Hepatocyte (in vitro differentiated cells): Measurements from ENCODE around the gene ZDHHC1. TPM values are rescaled to one million over a fixed set of nuclear protein-coding genes. Genes with fewer than 3 reads are reported as not detected.

Experiments
- DNase-seq: peaks from one replicate; pipeline ENCODE4 v3.0.0-alpha.2; 2016; ENCODE audit warnings: low spot score
- H2AFZ ChIP-seq: fragments of 200-600 bp; sonication (generic); 2 replicates; pipeline ENCODE4 v1.6.0; 2016; ENCODE audit warnings: antibody characterized with exemption, mild to moderate bottlenecking
- H3K27ac ChIP-seq: fragments of 200-600 bp; sonication (generic); 2 replicates; pipeline ENCODE4 v1.5.1; 2016; ENCODE audit warnings: mild to moderate bottlenecking
- H3K27me3 ChIP-seq: fragments of 200-600 bp; sonication (generic); 2 replicates; pipeline ENCODE4 v1.6.1; 2016
- H3K36me3 ChIP-seq: fragments of 200-600 bp; sonication (generic); replicated peaks from 2 replicates; pipeline ENCODE4 v1.5.1; 2016; ENCODE audit warnings: low read depth; ENCODE audit not compliant: insufficient read depth
- H3K4me1 ChIP-seq: fragments of 200-600 bp; sonication (generic); 2 replicates; pipeline ENCODE4 v1.5.1; 2016; ENCODE audit warnings: mild to moderate bottlenecking, moderate library complexity; ENCODE audit not compliant: insufficient read depth
- H3K4me2 ChIP-seq: fragments of 200-600 bp; sonication (generic); 2 replicates; pipeline ENCODE4 v1.6.0; 2016
- H3K4me3 ChIP-seq: fragments of 200-600 bp; sonication (generic); 2 replicates; pipeline ENCODE4 v1.5.1; 2016; ENCODE audit warnings: mild to moderate bottlenecking
- H3K79me2 ChIP-seq: fragments of 200-600 bp; sonication (generic); 2 replicates; pipeline ENCODE4 v1.6.0; 2017; ENCODE audit warnings: mild to moderate bottlenecking
- H3K9me2 ChIP-seq: fragments of 200-600 bp; sonication (generic); replicated peaks from 2 replicates; pipeline ENCODE4 v1.6.0; 2017; ENCODE audit warnings: mild to moderate bottlenecking; ENCODE audit not compliant: insufficient read depth
- H3K9me3 ChIP-seq: fragments of 200-600 bp; sonication (generic); 2 replicates; pipeline ENCODE4 v1.5.1; 2016; ENCODE audit warnings: low read depth, mild to moderate bottlenecking
- H4K20me1 ChIP-seq: fragments of 200-600 bp; sonication (generic); 2 replicates; pipeline ENCODE4 v1.6.0; 2016; ENCODE audit warnings: mild to moderate bottlenecking; ENCODE audit not compliant: insufficient read depth, poor library complexity, severe bottlenecking
- CTCF ChIP-seq: fragments of 200-600 bp; sonication (generic); IDR thresholded peaks from 2 replicates; pipeline ENCODE4 v1.5.1; 2016; ENCODE audit warnings: antibody characterized with exemption, mild to moderate bottlenecking; ENCODE audit not compliant: poor library complexity
- EZH2 ChIP-seq: fragments of 200-600 bp; sonication (generic); IDR thresholded peaks from 2 replicates; pipeline ENCODE4 v1.6.1; 2016; ENCODE audit warnings: antibody characterized with exemption, mild to moderate bottlenecking, borderline replicate concordance
- EZH2phosphoT487 ChIP-seq: fragments of 200-600 bp; sonication (generic); IDR thresholded peaks from one replicate; pipeline ENCODE4 v1.6.1; 2018; ENCODE audit warnings: antibody characterized with exemption, mild to moderate bottlenecking, low read depth, moderate library complexity; ENCODE audit not compliant: unreplicated experiment, severe bottlenecking
- WGBS: methylation state at CpG from one replicate; pipeline ENCODE4 v1.1.6; 2016; ENCODE audit warnings: low lambda C conversion rate; ENCODE audit errors: missing lambda C conversion rate; 5-methylcytosine and 5-hydroxymethylcytosine counted together
- polyA plus RNA-seq: library from polyadenylated mRNA; unstranded; fragments of >200 nt; fragmentation: Nextera tagmentation; extraction: Ambion mirVana; gene quantifications from 2 replicates; pipeline ENCODE4 v1.2.1, GENCODE V29; 2016
- small RNA-seq: library from RNA; depleted of rRNA; stranded (forward); fragments of <200 nt; gene quantifications from one replicate; pipeline ENCODE3, GENCODE V24; 2014
- total RNA-seq: library from RNA; depleted of rRNA; stranded (reverse); fragments of >200 nt; gene quantifications from 2 replicates; pipeline ENCODE4 v1.2.3, GENCODE V29; 2014

ZDHHC1 gene
- total and polyA plus RNA-seq, 2 experiments from 2014 or later, result 5.9 to 10.6 TPM

GRCh38 chr16:67349172-67349571, 67.1 kb downstream of the ZDHHC1 start:
- H3K9me2 ChIP-seq, result no peaks in the 10 kb centered on the region
- no peak for TF ChIP-seq EZH2phosphoT487
- TF ChIP-seq EZH2, result no peak
- peak; percentile 11 for TF ChIP-seq CTCF
- no peaks in the 10 kb centered on the region for H3K4me1 ChIP-seq
- no peak overlapping the region for H2AFZ ChIP-seq
- no peaks in the 10 kb centered on the region for H3K27me3 ChIP-seq
- no peak overlapping the region for H3K4me2 ChIP-seq
- H4K20me1 ChIP-seq, result no peaks in the 10 kb centered on the region
- H3K36me3 ChIP-seq, result no peaks in the 10 kb centered on the region
- H3K9me3 ChIP-seq, result no peaks in the 10 kb centered on the region
- no peak overlapping the region for H3K4me3 ChIP-seq
- DNase-seq, result no peak
- no peaks in the 10 kb centered on the region for H3K79me2 ChIP-seq
- no peak overlapping the region for H3K27ac ChIP-seq

DNA sequence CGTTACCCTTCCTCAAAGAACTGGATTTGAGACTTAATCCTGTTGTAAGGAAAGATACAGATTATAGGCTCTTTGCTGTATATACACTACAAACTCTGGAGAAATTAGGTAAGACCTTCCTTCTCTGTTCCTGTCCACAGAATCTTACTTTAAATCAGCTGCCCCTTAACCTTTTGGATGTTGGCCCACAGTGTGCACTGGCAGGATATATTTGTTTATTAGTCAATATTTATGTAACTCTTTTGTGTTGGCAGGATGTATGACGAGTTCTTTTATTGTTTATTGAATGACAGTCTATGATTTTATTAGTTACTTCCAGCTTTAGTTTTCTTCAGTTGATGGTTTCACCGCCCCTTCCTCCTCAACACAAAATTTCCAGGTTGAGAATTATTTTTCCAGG, 69.9 kb downstream of the ZDHHC1 start:
- WGBS, result 70% methylated on average over 3 of the region's 3 CpGs
- Histone ChIP-seq H4K20me1 (no peaks in the 10 kb centered on the region), H3K9me3 (no peaks in the 10 kb centered on the region), H3K4me3 (no peak overlapping the region), H3K36me3 (no peaks in the 10 kb centered on the region), H3K4me1 (no peaks in the 10 kb centered on the region), H2AFZ (no peak overlapping the region), H3K79me2 (no peaks in the 10 kb centered on the region), H3K27me3 (no peaks in the 10 kb centered on the region), H3K27ac (no peak overlapping the region), H3K4me2 (no peak overlapping the region), H3K9me2 (no peaks in the 10 kb centered on the region)
- TF ChIP-seq EZH2 (no peak), EZH2phosphoT487 (no peak), CTCF (no peak)
- DNase-seq, result no peak

DNA sequence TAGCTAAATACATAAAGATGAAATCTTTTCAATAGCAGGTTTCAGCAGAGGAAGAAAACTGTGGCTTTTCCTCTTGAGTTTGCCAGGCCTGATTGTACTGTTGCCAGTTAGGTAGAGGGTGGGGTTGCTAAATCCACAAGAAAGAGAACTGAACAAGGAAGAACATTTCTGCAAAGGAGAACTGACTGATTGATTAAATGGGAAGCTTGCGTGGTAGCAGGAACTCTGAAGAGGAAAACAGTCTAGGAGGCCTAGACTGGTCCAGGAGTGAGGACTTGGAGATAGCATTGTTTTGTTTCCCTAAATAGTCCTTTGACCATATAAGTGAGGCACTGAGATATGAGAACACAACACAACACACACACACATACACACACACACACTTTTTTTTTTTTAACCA, 70.9 kb downstream of the ZDHHC1 start:
- Histone ChIP-seq H3K27me3 (no peaks in the 10 kb centered on the region), H3K27ac (no peak overlapping the region), H3K9me3 (no peaks in the 10 kb centered on the region), H3K4me3 (no peak overlapping the region), H3K9me2 (no peaks in the 10 kb centered on the region), H3K79me2 (no peaks in the 10 kb centered on the region), H3K4me2 (no peak overlapping the region), H3K4me1 (no peaks in the 10 kb centered on the region), H3K36me3 (no peaks in the 10 kb centered on the region), H4K20me1 (no peaks in the 10 kb centered on the region), H2AFZ (no peak overlapping the region)
- 91% methylated on average over 1 of the region's 1 CpG for WGBS
- TF ChIP-seq EZH2phosphoT487, result no peak
- TF ChIP-seq CTCF, result no peak
- TF ChIP-seq EZH2, result no peak
- DNase-seq, result no peak

Small RNA genes within 50 kb of the gene (small RNA-seq; reads per million reads assigned to genes)
- not detected for gene RNU1-123P

Other genes starting within 250 kb of the ZDHHC1 start
- 8.1 and 9.3 TPM in 2 replicates for gene NOL3, start 245.9 kb downstream of the ZDHHC1 start, total RNA-seq
- 10.9 and 11.0 TPM in 2 replicates for gene NOL3, start 245.9 kb downstream of the ZDHHC1 start, polyA plus RNA-seq
- gene MATCAP1, start 232.5 kb downstream of the ZDHHC1 start, total RNA-seq, result 22.3 and 24.8 TPM in 2 replicates
- gene MATCAP1, start 232.5 kb downstream of the ZDHHC1 start, polyA plus RNA-seq, result 25.4 and 38.5 TPM in 2 replicates
- 0.33 and 3.3 TPM in 2 replicates for gene EXOC3L1, start 226.3 kb downstream of the ZDHHC1 start, total RNA-seq
- 2.0 and 2.6 TPM in 2 replicates for gene EXOC3L1, start 226.3 kb downstream of the ZDHHC1 start, polyA plus RNA-seq
- gene E2F4, start 224.3 kb downstream of the ZDHHC1 start, total RNA-seq, result 70.4 and 76.6 TPM in 2 replicates
- gene E2F4, start 224.3 kb downstream of the ZDHHC1 start, polyA plus RNA-seq, result 72.4 and 76.4 TPM in 2 replicates
- gene ELMO3, start 217.3 kb downstream of the ZDHHC1 start, total RNA-seq, result 18.5 and 18.7 TPM in 2 replicates
- gene ELMO3, start 217.3 kb downstream of the ZDHHC1 start, polyA plus RNA-seq, result 14.5 and 18.3 TPM in 2 replicates
- gene TMEM208, start 189.3 kb downstream of the ZDHHC1 start, total RNA-seq, result 47.5 and 53.2 TPM in 2 replicates
- gene TMEM208, start 189.3 kb downstream of the ZDHHC1 start, polyA plus RNA-seq, result 160 and 181 TPM in 2 replicates
- 4.1 and 10.0 TPM in 2 replicates for gene FHOD1, start 169.0 kb downstream of the ZDHHC1 start, total RNA-seq
- gene FHOD1, start 169.0 kb downstream of the ZDHHC1 start, polyA plus RNA-seq, result 17.2 and 20.9 TPM in 2 replicates
- gene SLC9A5, start 167.5 kb downstream of the ZDHHC1 start, total RNA-seq, result 0.36 and 1.4 TPM in 2 replicates
- 1.5 and 2.7 TPM in 2 replicates for gene SLC9A5, start 167.5 kb downstream of the ZDHHC1 start, polyA plus RNA-seq
- 3.4 and 3.6 TPM in 2 replicates for gene PLEKHG4, start 136.9 kb downstream of the ZDHHC1 start, total RNA-seq
- gene PLEKHG4, start 136.9 kb downstream of the ZDHHC1 start, polyA plus RNA-seq, result 3.0 and 5.5 TPM in 2 replicates
- not detected in 2 replicates for gene KCTD19, start 89.7 kb downstream of the ZDHHC1 start, total RNA-seq
- gene KCTD19, start 89.7 kb downstream of the ZDHHC1 start, polyA plus RNA-seq, result not detected in 2 replicates
- gene LRRC36, start 89.7 kb downstream of the ZDHHC1 start, total RNA-seq, result 0.23 and 0.32 TPM in 2 replicates
- 0.69 TPM in 1 of 2 replicates, not detected in the other for gene LRRC36, start 89.7 kb downstream of the ZDHHC1 start, polyA plus RNA-seq
- gene TPPP3, start 23.0 kb downstream of the ZDHHC1 start, total RNA-seq, result 0.88 and 3.2 TPM in 2 replicates
- gene TPPP3, start 23.0 kb downstream of the ZDHHC1 start, polyA plus RNA-seq, result 13.4 and 20.1 TPM in 2 replicates
- 0.93 and 1.6 TPM in 2 replicates for gene HSD11B2, start 14.6 kb upstream of the ZDHHC1 start, total RNA-seq
- gene HSD11B2, start 14.6 kb upstream of the ZDHHC1 start, polyA plus RNA-seq, result 2.3 and 4.2 TPM in 2 replicates
- gene ATP6V0D1, start 64.7 kb upstream of the ZDHHC1 start, total RNA-seq, result 115 and 157 TPM in 2 replicates
- 223 and 232 TPM in 2 replicates for gene ATP6V0D1, start 64.7 kb upstream of the ZDHHC1 start, polyA plus RNA-seq
- gene AGRP, start 67.1 kb upstream of the ZDHHC1 start, total RNA-seq, result 1.9 TPM in 1 of 2 replicates, not detected in the other
- 0.93 and 2.3 TPM in 2 replicates for gene AGRP, start 67.1 kb upstream of the ZDHHC1 start, polyA plus RNA-seq
- gene RIPOR1, start 112.4 kb upstream of the ZDHHC1 start, total RNA-seq, result 12.5 and 12.9 TPM in 2 replicates
- gene RIPOR1, start 112.4 kb upstream of the ZDHHC1 start, polyA plus RNA-seq, result 37.8 and 38.3 TPM in 2 replicates
- 44.1 and 46.0 TPM in 2 replicates for gene CTCF, start 146.0 kb upstream of the ZDHHC1 start, total RNA-seq
- gene CTCF, start 146.0 kb upstream of the ZDHHC1 start, polyA plus RNA-seq, result 35.5 and 36.8 TPM in 2 replicates
- gene CARMIL2, start 228.7 kb upstream of the ZDHHC1 start, total RNA-seq, result 0.52 and 1.7 TPM in 2 replicates
- 2.6 and 2.9 TPM in 2 replicates for gene CARMIL2, start 228.7 kb upstream of the ZDHHC1 start, polyA plus RNA-seq
- gene ACD, start 243.8 kb upstream of the ZDHHC1 start, total RNA-seq, result 17.1 and 18.5 TPM in 2 replicates
- 26.3 and 28.5 TPM in 2 replicates for gene ACD, start 243.8 kb upstream of the ZDHHC1 start, polyA plus RNA-seq
- gene PARD6A, start 244.5 kb upstream of the ZDHHC1 start, total RNA-seq, result 1.1 and 1.4 TPM in 2 replicates
- gene PARD6A, start 244.5 kb upstream of the ZDHHC1 start, polyA plus RNA-seq, result 1.8 and 3.0 TPM in 2 replicates